Measurements from ENCODE around the gene MACROD2.

MACROD2 gene

DNA sequence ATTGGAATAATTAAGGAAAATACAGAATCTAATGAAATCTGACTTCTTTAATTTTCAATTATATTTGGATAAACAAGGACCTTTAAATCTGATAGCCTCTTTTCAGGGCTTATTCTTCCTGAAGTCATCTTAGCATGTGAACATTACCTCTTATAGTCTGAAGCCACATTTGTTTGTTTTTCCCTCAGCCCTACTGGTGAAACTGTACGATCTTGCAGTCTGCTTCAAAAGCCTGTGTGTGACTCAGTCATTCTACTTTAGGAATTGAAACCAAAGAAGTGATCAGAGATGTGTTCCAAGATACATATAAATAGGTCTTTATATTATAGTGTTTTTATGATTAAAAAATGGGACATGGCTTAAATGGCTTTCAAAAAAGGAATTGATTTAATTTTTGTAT lies 67.5 kb downstream of the MACROD2 start:
- peak; percentile 14 for DNase-seq (ENCODE audit: low read depth)

DNA sequence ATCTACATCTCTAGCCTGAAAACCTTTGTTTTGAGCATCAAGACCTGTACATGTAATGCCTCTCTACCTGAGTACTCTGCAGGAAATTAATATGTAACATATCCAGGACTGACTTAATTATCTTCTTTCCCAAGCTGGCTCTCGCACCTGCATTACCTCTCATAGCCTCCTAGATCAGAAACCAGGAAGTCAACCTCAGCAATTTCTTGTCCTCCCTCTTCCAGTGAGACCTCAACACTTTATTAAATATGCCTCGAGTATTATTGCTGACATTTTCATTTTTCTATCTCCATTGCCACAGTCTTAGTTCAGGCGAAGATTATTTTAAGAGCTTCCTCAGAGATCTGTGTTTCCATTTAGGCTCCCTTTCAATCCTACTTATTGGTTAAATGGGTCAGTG lies 69.0 kb downstream of the MACROD2 start:
- DNase-seq (ENCODE audit: low read depth) = no peak

DNA sequence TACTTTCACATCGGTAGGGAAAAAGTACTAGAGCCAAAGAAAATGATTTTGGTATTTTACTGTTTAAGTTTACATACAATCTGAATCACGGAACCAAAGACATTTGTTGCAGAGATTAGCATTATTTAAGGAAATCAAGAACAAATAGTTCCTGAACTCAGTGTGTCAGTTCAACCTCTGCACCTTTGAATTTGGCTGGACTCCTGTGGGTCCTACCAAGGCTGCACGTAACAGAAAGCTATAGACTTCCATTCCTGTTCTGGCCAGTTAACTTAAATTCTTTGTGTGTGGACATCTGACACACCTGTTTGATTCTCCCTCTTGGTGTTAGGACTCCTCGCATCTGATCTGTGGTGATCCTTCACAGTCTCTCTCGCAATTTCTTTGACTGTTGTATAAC lies 69.6 kb downstream of the MACROD2 start:
- no peak for DNase-seq (ENCODE audit: low read depth)

DNA sequence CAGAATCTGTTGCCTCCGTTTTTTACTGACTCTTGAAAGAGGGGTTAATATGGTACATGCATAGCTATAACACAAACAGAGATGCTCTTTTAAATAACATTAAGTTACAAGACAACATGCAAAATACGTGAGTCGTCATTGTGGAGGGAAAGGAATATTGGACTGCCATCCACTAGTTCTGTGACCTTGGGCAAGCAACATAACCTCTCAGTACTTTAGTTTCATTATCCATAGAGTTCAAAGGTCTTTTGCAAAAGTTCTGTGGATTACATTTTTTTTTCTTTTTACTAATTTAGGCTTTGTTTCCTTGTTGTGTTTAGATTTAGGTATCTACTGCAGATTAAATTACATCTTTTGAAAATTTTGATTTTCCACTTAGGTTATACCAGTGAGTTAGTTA lies 70.5 kb downstream of the MACROD2 start:
- no peak for DNase-seq (ENCODE audit: low read depth)

DNA sequence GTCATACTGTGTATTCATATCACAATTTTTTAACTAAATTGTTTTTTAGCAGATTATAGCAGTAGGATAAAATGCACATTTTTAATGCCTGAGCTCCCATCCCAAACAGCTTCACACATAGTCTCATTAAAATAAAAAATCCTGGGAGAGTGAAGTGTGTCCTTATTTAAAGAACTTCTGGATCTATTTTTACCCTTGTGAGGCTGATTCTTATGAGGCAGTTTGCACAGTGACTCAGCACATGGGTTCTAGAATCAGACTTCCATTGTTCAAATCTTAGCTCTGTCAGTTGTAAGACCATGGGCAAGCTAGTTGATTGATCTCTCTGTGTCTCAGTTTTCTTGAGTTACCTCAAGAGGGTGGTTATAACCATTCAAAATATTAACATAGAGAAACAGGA lies 72.3 kb downstream of the MACROD2 start:
- DNase-seq (ENCODE audit: low read depth) = no peak

DNA sequence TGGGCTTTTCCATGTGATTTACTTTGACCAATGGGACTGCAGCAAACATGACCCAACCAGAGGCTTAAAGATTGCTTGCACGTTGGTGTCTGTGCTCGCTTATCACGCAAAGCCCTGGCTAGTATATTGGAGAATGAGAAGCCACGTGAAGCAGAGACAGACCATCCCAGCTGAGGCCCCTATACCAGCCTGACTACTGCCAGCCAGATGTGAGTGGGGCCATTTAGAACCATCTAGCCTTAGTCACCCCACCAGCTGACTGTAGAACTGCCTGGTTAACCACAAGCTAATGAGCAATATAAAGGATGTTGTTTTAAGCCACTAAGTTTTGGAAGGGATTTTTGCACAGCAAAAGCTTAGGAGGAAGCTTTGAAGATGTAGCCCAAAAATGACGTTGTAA lies 74.5 kb downstream of the MACROD2 start:
- peak; percentile 5 for DNase-seq (ENCODE audit: low read depth)

DNA sequence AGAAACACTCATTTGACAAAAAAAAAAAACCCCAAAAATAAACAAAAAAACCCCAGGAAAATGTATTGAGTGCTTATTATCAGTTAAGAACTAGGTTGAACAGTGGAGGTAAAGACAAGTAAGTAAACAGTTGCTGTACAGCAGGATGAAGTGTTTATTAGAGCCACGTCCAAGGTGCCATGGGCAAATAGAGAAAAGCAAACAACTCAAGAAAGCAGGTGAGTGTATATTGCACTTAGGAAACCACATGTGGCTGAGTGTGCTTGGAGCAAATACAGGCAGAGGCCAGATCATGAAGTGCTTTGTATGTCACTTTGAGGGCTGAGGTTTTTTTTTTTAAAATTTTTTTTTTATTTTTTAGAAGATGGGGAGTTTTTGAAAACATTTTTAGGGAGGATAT lies 98.3 kb downstream of the MACROD2 start:
- no peak for DNase-seq (ENCODE audit: low read depth)

DNA sequence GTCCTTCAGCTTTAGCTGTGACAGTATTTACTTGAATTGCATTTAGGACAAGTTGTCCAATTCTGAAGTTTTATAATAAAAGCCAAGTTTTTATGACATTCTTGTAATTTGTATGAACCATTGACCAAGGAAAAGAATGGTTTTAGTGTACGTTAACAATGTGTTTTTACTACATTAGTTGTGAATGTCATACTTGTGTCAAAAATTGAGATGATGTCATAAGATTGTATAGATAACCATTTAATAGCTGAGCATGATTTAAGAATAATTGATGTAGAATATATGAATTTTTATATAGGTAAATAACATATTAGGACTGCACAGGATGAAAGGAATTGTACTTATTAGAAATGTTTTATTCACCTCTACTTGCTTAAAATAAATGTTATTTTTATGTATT lies 102.9 kb downstream of the MACROD2 start:
- DNase-seq (ENCODE audit: low read depth) = no peak

DNA sequence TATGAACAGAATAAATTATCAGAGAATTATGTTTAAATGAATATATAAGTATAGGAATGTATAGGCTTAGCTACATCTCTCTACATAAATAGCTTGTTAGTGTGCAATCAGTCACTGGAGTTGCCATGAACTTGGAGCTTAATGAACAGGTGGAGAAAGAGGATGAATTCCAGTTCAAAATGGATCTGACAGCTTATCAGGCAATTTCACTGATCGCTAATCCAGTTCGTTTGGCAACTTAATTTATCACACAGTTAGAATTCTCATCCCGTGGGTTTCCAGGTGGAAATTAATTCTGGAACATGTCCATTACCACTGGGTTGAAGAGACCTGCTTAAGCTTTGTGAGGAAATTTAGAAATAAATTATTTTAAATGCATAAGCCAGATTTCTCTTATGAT lies 118.1 kb downstream of the MACROD2 start:
- no peak for DNase-seq (ENCODE audit: low read depth)

DNA sequence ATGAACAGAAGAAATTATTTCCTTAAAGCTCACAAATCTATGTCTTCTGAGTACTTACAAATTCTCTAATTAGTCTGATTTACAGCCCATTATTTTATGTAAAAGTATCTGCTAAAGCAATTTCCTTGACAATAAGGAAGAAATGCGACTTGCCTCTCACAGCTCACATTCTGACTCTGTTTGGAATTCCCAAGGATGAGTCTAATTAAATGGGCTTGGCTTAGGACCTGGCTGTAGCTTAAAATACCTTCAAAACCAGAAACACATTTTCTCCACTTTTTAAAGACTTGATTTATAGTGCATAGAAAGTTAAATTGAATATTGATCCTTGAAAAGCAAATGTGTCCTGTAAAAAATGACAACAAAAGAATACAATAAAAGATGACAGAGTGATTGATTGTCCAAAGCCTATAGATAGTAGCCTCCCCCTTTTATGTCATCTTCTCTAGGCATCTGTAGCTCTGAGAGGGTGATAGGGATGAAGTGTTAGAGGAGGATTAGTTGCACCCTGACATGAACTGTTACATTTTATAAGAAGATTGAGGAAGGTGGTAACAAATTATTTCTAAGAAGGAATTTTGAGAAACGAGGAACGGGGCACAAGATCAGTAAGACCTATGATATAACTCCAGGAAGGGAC lies 118.9 kb downstream of the MACROD2 start:
- DNase-seq (ENCODE audit: low read depth) = no peak

DNA sequence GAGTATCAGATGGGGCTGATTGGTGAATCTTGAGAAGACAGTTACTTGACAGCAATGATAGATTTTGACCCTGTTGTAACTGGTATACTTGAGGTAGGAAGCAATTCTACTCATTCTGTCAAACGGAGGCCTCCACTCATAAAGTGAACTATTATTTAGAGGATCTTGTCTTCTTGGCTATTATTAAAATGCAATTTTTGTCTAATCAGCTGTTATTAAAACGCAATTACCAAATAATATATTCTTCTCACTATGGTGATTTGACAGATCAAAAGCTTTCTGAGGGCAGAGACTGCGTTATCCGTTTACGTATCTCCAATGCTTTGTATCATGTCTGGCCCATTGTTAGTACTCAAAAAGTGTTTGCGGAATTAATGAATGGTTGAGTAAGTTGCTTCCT lies 120.7 kb downstream of the MACROD2 start:
- DNase-seq (ENCODE audit: low read depth) = no peak

DNA sequence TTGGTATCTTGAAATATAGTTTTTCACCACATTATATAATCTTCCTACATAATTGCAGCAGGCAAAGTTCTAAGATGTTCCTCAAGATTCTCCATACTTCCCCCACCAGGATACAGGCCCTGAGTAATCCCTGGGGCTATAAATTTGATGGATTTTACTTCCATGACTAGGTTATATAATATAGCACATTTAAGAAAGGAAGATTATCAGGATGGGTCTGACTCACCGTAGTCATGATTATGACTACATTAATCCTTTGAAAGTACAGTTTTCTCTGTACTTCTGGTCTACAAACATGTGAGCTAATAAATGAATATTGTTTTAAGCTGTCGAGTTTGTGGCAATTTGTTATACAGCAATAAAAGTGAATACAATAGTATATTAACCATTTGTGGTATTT lies 122.5 kb downstream of the MACROD2 start:
- no peak for DNase-seq (ENCODE audit: low read depth)

DNA sequence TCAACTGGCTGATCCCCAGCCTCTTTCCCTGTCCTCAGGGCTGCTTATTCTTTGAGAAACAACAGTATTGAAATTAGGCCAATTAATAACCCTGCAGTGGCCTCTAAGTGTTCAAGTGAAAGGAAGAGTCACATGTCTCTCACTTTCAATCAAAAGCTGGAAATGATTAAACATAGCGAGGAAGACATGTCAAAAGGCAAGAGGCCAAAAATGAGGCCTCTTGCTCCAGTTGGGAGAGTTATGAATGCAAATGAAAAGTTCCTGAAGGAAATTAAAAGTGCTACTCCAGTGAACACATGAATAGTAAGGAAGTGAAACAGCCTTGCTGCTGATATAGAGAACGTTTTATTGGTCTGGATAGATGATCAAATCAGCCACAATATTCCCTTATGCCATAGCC lies 131.5 kb downstream of the MACROD2 start:
- DNase-seq (ENCODE audit: low read depth) = no peak

DNA sequence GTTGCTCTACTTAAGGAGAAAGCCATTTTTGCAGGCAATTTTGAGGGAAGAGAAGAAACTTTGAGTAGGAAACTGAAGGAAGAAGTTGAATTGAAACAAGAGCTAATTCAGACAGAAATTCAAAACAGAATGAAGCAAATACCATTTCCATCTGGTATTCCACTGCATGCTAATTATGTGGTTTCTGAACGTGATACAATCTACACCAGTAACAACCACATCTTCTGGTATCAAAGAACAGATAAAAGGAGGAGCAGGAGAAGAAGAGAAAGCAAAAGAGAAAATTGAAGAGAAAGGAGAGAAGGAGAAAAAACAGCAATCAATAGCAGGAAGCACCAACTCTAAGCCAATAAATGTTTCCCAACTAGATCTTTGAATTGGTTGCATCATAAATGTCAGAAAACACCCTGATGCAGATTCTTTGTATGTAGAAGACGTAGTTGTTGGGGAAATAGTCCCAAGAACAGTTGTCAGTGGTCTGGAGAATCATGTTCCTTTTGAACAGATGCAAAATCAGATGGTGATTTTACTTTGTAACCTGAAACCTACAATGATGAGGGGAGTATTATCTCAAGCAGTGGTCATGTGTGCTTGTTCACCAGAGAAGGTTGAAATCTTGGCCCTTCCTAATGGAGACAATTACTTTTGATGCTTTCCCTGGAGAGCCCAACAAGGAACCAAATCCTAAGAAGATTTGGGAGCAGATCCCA lies 132.4 kb downstream of the MACROD2 start:
- DNase-seq (ENCODE audit: low read depth) = no peak

DNA sequence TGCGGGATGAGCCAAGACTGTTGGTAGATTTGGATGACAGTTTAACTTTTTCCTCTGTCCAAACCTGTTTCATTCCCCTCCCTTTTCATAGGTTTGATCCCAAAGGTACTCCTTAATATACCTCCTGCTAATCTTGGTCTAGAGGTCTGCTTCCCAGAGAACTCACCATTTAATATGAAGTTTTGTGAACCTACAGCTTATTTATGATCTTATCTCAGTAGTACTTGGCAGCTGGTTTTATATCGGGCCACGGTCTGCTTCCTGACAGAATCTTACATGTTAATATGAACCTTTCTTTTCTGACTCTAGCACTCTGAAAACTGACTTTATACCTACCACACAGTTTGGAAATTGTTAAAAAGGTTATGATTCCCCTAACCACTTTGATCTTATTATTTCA lies 138.7 kb downstream of the MACROD2 start:
- no peak for DNase-seq (ENCODE audit: low read depth)

DNA sequence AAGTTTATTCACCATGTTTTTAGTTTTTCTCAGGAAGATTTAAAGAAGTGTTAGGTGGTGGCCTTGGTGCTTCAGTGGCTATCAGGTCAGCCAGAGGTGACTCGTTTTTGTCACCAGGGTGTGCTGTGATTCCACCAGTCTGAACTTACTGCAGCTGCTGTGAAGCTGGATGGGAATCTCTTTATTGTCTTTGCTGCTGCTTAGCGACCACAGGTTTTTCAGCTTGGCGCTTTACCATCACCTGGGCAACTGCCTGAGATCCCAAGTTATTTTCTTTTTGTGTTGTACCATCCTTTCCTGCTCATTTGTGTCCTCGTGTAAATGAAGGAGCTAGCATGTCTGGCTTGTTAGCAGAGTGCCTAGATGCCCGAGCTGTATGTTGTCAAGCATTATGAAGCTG lies 146.9 kb downstream of the MACROD2 start:
- peak; percentile 47 for DNase-seq (ENCODE audit: low read depth)

DNA sequence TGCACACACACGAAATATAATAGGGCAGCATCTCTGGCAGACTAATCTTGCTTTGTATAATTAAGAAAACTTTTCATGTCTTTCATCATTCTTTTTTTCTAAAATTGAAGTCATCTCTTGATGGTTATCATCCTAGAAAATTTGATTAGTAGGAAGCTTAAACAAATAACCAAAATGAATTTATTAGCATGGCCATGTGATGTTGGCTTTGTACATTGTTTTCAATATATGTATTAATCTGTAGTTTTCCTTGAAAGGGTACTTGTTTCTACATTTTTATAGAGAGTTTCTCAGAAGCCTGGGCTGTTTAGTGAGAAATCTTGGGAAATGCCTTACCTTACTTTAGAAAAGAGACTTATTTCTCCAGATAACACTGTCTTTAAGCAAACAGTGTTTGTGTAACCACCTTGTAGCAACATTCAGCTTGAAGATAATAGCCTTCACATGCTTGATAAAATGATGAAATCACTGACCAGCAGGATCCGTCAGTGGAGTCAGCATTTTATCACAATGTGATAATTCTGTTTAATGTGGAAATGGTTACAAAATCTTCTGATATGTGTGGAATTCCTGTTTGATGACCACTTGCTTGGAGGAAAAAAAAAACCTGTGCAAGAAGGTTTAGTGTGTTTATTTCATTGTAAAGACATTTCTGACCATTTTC lies 147.8 kb downstream of the MACROD2 start:
- peak; percentile 81 for DNase-seq (ENCODE audit: low read depth)

DNA sequence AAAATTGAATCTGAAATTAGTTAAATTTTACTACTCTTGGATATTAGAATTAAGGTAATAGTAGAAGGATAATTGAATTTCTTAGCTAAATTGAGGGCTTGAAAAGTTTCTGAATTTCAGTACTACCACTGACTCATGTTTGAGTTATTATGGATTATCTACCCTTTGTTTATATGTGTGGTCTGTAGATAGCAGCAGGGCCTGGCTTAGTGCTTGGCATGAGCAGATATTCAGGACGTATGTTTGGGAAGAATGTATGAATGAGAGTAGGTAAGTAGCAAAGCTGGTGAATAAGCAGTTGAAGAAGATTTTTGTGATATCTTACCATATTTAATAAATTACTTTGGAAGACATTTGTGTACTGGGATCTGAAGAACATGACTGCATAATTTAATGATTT lies 152.7 kb downstream of the MACROD2 start:
- DNase-seq (ENCODE audit: low read depth) = peak; percentile 66

DNA sequence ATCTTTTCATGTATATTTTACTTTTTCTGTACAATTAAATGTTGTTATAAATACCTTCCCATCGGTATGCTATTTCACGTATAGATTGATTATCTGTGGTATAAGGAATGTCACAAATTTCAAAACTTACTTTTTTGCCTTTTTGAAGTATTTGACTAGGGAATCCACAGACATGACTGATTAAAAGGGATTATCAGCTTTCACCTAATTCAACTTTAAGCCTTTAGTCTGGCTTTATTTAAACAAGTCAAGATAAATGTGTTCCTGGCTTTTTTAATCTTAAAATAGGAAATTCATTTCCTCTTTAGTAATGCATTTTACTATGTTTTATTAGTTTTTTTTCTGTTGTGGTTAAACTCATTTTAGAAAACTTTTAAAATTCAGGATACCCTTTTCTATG lies 160.0 kb downstream of the MACROD2 start:
- DNase-seq (ENCODE audit: low read depth) = no peak

DNA sequence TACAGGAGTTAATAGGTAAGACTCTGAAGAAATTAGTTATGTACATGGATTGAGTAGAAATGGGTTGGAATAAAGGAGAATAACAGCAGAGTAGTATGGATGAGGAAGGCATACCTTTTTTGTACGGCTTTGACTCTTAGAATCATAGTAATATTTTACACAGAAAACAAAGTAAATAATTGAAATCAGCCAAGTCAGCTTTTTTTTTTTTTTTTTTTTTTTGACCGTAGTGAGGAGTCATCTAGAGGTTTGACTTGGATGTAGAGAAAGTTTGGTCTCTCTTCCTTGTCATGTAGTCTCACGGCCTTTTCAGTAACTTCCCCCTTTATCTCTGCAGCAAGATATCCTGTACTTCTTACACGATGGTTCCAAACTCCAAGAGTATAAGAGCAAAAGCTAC lies 183.2 kb downstream of the MACROD2 start:
- DNase-seq (ENCODE audit: low read depth) = no peak

DNA sequence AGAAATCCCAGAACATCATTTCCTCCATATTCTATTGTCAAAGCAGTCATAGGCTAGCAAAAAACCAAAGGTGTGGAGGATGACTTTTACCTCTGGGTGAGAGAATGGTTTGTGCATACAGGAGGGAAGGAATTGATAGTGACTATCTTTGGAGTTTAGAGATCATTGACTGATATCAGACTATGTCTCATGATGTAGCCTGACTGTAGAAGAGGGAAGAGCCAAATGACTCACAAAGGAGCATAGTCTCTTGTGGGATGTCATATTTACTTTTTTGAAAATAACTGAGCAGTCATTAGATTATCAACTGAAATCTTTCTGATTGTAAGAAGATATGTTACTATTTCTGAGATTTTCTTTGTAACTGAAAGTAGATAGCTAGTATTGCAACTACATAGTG lies 183.6 kb downstream of the MACROD2 start:
- no peak for DNase-seq (ENCODE audit: low read depth)

DNA sequence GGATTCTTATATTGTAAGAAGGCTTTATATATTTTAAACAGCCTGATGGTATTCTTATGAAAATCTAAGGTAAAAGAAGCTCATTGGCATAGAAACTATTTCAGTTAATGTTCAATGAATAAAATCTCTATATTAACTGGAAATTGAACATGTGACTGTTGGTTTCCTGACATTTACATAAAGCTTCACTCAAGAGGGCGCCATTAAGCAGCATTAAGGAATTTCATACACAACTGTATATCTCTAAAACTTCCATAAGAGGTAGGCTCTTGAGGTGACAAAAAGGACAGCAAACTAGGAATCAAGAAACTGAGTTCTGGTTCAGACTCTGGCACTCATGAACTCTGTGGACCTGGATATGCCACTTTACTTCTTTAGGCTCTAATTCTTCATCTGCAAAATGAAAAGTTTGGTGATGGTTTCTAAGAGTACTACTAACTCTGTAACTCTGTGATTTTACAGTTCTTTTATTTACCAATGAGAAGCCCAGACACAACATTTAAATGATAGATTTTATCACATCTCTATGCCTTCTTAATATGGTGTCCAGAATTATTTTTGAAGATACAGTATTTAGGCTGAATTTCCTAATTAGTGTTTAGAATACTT lies 194.6 kb downstream of the MACROD2 start:
- DNase-seq (ENCODE audit: low read depth) = peak; percentile 39

DNA sequence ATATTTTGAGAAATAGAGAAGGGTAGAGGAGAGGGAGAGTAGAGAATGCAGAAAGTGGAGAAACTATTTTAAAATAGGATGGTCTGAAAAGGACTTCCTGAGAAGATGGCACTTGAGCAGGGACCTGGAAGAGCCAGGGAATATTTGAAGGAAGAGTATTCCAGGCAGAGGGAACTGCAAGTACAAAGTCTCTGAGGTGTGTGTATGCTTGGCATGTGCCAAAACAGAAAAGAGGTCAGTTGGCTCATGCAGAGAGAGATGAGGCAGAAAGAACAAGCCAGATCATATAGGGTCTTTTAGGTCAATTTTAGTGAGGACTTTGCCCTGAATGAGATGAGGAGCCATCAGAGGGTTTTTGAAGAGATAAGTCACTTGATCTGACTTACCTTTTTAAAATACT lies 196.2 kb downstream of the MACROD2 start:
- no peak for DNase-seq (ENCODE audit: low read depth)

Measured in iris pigment epithelial cell (primary cell).